Stimulated activated CD8-positive, alpha-beta memory T cell treated with anti-CD3 and anti-CD28 coated beads, Interleukin-12 subunit alpha, Interleukin-12 subunit beta, amount 100 ng/mL, for 4 hours (primary cell): Measurements from ENCODE around the gene IFRD2.
"Not testable (repeated sequence)": the region's sequence is repeated elsewhere in the genome, so short reads cannot be mapped to it uniquely, and the experiment has no call there.

Source experiments
- DNase-seq: peaks from one replicate; pipeline ENCODE4 v3.0.0-alpha.2; 2020; ENCODE audit warnings: low read depth

IFRD2 gene

GRCh38 chr3:50286322-50287227, 5.7 kb downstream of the IFRD2 start:
- no peak for DNase-seq

GRCh38 chr3:50284121-50284520, 8.1 kb downstream of the IFRD2 start:
- DNase-seq, result not testable (repeated sequence)

GRCh38 chr3:50279255-50280016, 12.8 kb downstream of the IFRD2 start:
- no peak for DNase-seq

GRCh38 chr3:50278880-50279224, 13.4 kb downstream of the IFRD2 start, which contains the start of gene LSMEM2:
Gene LSMEM2, plus strand, starts transcription at chr3:50279087. Its CDS starts 27 bp downstream, at chr3:50279114.
- DNase-seq, result no peak

GRCh38 chr3:50278123-50278879, 13.9 kb downstream of the IFRD2 start:
- DNase-seq, result no peak

- DNase-seq, result no peak
Observed at GRCh38 chr3:50276762-50277101, 15.5 kb downstream of the IFRD2 start.

- no peak for DNase-seq
Observed at GRCh38 chr3:50275996-50276761, 16.1 kb downstream of the IFRD2 start.

GRCh38 chr3:50275141-50275995, 16.9 kb downstream of the IFRD2 start:
- no peak for DNase-seq

GRCh38 chr3:50274371-50275104, 17.7 kb downstream of the IFRD2 start:
- DNase-seq, result no peak

- DNase-seq, result no peak
Observed at GRCh38 chr3:50273689-50274065, 18.6 kb downstream of the IFRD2 start.

GRCh38 chr3:50272911-50273688, 19.1 kb downstream of the IFRD2 start:
- DNase-seq, result peak; percentile 72

GRCh38 chr3:50272538-50272910, 19.7 kb downstream of the IFRD2 start:
- not testable (repeated sequence) for DNase-seq

- no peak for DNase-seq
Observed at GRCh38 chr3:50271314-50271936, 20.8 kb downstream of the IFRD2 start.

- no peak for DNase-seq
Observed at GRCh38 chr3:50270422-50271224, 21.6 kb downstream of the IFRD2 start.

GRCh38 chr3:50269977-50270413, 22.2 kb downstream of the IFRD2 start:
- DNase-seq, result no peak

- DNase-seq, result no peak
Observed at GRCh38 chr3:50269460-50269859, 22.8 kb downstream of the IFRD2 start.

- DNase-seq, result no peak
Observed at GRCh38 chr3:50268703-50269451, 23.4 kb downstream of the IFRD2 start, which contains the start of gene SEMA3B. Gene SEMA3B, plus strand, starts transcription at chr3:50269147. Its CDS starts 94 bp downstream, at chr3:50269241.
